NT2/D1 (cell line): Measurements from ENCODE around the gene SRGAP3.

ENCODE experiments used
- YY1 ChIP-seq: IDR thresholded peaks from 2 replicates; pipeline ENCODE4 v1.6.1; 2011; ENCODE audit not compliant: insufficient read length, insufficient read depth
- ZNF274 ChIP-seq: IDR thresholded peaks from 2 replicates; pipeline ENCODE4 v1.6.1; 2011; ENCODE audit warnings: mild to moderate bottlenecking, low read depth, low read length

- TF ChIP-seq ZNF274, result no peak
- TF ChIP-seq YY1, result no peak
Measured at GRCh38 chr3:9072667-9073009, 176.8 kb downstream of the SRGAP3 start.
